ENCODE measurements around the gene EVC. TPM values are rescaled to one million over a fixed set of nuclear protein-coding genes. Genes with fewer than 3 reads are reported as not detected.

The EVC gene
- total RNA-seq: 13.5 and 19.3 TPM in 2 replicates

GRCh38 chr4:5710961-5711478, at the start of gene EVC:
TSS of gene EVC (plus strand) at chr4:5711201. CDS start at chr4:5711381, 180 bp downstream.

GRCh38 chr4:5708449-5709206, 2.4 kb upstream of the EVC start, which contains the start of gene EVC2:
TSS of gene EVC2 (minus strand) at chr4:5708559. CDS start at chr4:5708513, 46 bp downstream.

Other genes with a start within 250 kb of the EVC start
- 6.2 and 7.0 TPM in 2 replicates for gene EVC2, start 2.6 kb upstream of the EVC start, total RNA-seq
- not detected in 2 replicates for gene CRMP1, start 181.9 kb downstream of the EVC start, total RNA-seq